Gastroesophageal sphincter (tissue), 3 donors: Measurements from ENCODE around the gene EPHB6.

Source experiments
- CTCF ChIP-seq, 4 experiments: fragments of 200-600 bp in 2 of 4; fragments of 450-650 bp in 2 of 4; sonication (generic) in 1 of 4; IDR thresholded peaks; one replicate each; pipeline ENCODE4 v1.5.1; 2017 to 2019; ENCODE audit warnings: antibody characterized with exemption in 4 of 4, mild to moderate bottlenecking in 2 of 4, moderate library complexity in 2 of 4
- EP300 ChIP-seq: sonication (generic); formaldehyde crosslinking; IDR thresholded peaks from one replicate; pipeline ENCODE4 v1.6.1; 2017; ENCODE audit warnings: antibody characterized with exemption, mild to moderate bottlenecking
- POLR2A ChIP-seq, 2 donors: fragments of 450-650 bp; IDR thresholded peaks; one replicate each; pipeline ENCODE4 v1.6.1; 2017; ENCODE audit warnings: antibody characterized with exemption in 2 of 2, mild to moderate bottlenecking in 2 of 2, moderate library complexity in 1 of 2

GRCh38 chr7:142880876-142881505, 26.1 kb downstream of the EPHB6 start:
- no peak for TF ChIP-seq POLR2A (IDR thresholded peaks at IDR 0.05)
- TF ChIP-seq CTCF (IDR thresholded peaks at IDR 0.05) = peak in 2 of 4 experiments; percentile 7 to 48
- no peak for TF ChIP-seq EP300
